Measurements from ENCODE around the gene LRRC19.
A peak's percentile ranks its signal among the peaks of the same experiment; 100 is the strongest.

Gene LRRC19

DNA sequence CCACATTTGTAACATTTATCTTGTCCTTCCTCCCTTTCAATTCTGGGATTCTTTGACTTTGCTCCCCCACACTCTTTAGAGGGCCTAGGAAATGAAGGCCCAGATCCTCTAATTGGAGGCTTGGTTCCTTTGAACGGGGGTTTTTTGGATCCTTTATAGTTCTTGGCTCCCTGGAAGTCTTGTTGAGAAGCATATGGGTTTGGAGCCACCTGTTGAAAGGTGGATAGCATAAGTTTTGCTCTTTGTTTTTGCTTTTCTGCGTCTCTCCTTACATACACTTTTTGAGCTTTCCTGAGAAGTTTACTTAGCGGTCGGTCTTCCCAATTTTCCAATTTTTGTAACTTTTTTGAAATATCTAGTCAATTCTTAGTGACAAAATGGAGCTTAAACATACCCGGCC, 31.5 kb downstream of the LRRC19 start:
- POLR2A ChIA-PET (ENCODE audit: low non-redundant PET) = no interaction called here
- no peak for DNase-seq (ENCODE audit: low spot score)

GRCh38 chr9:26971721-26972120, 33.8 kb downstream of the LRRC19 start:
- no peak for DNase-seq (ENCODE audit: low spot score)
- ChIA-PET CTCF (no interaction called here), POLR2A (ENCODE audit: low non-redundant PET) (no interaction called here)
- no peak overlapping the region for H3K27ac ChIP-seq
- TF ChIP-seq, protein P1, sequence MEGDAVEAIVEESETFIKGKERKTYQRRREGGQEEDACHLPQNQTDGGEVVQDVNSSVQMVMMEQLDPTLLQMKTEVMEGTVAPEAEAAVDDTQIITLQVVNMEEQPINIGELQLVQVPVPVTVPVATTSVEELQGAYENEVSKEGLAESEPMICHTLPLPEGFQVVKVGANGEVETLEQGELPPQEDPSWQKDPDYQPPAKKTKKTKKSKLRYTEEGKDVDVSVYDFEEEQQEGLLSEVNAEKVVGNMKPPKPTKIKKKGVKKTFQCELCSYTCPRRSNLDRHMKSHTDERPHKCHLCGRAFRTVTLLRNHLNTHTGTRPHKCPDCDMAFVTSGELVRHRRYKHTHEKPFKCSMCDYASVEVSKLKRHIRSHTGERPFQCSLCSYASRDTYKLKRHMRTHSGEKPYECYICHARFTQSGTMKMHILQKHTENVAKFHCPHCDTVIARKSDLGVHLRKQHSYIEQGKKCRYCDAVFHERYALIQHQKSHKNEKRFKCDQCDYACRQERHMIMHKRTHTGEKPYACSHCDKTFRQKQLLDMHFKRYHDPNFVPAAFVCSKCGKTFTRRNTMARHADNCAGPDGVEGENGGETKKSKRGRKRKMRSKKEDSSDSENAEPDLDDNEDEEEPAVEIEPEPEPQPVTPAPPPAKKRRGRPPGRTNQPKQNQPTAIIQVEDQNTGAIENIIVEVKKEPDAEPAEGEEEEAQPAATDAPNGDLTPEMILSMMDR (conservative IDR thresholded peaks at IDR 0.05; ENCODE audit: low read depth) = no peak

More for the DNA sequence above, 31.5 kb downstream of the LRRC19 start:
- CTCF ChIA-PET = interaction anchor here (0.6 kb wide), 1 partner anchor 13 kb away, joined by 9 read pairs; no protein-coding TSS in a partner anchor
- TF ChIP-seq, protein P1 (conservative IDR thresholded peaks at IDR 0.05; ENCODE audit: low read depth) = no peak
- H3K27ac ChIP-seq = no peak overlapping the region

DNA sequence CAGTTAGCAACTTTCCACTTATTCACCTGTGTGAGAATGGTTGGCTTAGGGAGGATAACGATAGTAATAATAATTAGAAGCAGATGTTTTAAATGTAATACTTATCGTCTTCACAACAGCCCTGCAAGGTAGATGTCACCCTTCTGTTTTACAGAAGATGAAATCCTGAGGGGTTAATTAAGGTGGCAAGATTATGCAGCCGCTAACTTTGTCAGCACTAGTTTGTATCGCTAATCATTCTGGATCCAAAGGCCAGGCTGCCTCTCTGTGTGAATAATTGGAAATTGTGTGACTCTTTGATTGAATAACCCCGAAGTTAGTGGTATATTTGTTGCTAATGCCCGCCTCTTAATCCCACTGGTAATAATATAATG, 48.6 kb downstream of the LRRC19 start:
- DNase-seq (ENCODE audit: low spot score) = no peak
- CTCF ChIA-PET = no interaction called here
- POLR2A ChIA-PET (ENCODE audit: low non-redundant PET) = no interaction called here
- peak overlapping the region; percentile 85 for H3K27ac ChIP-seq
- TF ChIP-seq, protein P1 (conservative IDR thresholded peaks at IDR 0.05; ENCODE audit: low read depth) = no peak

- peak; percentile 99 for DNase-seq (ENCODE audit: low spot score)
- peak within 1 kb of the TSS; percentile 85 for H3K27ac ChIP-seq
- ChIA-PET CTCF (interaction anchor here (0.6 kb wide), 1 partner anchor 60 kb away, joined by 4 read pairs; no protein-coding TSS in a partner anchor), POLR2A (ENCODE audit: low non-redundant PET) (interaction anchor here (0.6 kb wide), 1 partner anchor 60 kb away, joined by 3 read pairs; no protein-coding TSS in a partner anchor)
- TF ChIP-seq, protein P1 (conservative IDR thresholded peaks at IDR 0.05; ENCODE audit: low read depth) = no peak
Measured at GRCh38 chr9:26955921-26956859, 49.3 kb downstream of the LRRC19 start, which contains the start of gene IFT74. TSS of gene IFT74 (plus strand) at chr9:26956412. CDS start at chr9:26961968, 5,556 bp downstream.

DNA sequence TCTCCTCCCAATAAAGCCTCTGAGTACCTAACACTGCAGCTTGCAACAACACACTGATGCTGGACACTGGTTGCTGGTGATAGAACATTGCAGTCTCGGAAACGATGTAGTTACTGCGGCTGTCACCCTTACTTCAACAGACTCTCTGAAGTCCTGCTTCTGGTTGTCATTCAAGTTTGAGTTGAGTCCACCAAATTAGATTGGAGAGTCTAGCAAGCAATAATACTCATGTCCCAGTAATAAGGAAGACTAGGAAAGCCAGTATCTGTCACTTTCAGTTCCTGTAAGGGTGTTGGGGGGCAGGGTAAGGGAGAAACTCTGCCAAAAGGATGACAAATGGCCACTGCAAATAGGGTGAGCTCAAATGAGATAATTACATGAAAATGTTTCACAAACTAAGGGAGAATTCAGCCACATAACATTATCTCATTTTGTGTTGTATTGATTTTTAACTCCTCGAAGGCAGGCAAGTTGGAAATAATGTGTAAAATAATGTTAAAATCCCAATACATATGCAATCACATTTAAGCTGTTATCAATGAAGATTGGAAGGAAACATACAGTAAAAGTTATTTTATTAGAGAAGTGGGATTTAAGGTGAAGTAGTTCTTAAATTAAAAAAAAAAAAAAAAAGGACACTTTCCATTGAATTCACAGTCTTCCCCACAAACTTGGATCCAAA, 50.1 kb downstream of the LRRC19 start:
- TF ChIP-seq, protein P1 (conservative IDR thresholded peaks at IDR 0.05; ENCODE audit: low read depth) = no peak
- DNase-seq (ENCODE audit: low spot score) = no peak
- ChIA-PET CTCF (interaction anchor here (0.6 kb wide), 1 partner anchor 61 kb away, joined by 4 read pairs; no protein-coding TSS in a partner anchor), POLR2A (ENCODE audit: low non-redundant PET) (interaction anchor here (0.6 kb wide), 1 partner anchor 59 kb away, joined by 3 read pairs; no protein-coding TSS in a partner anchor)
- no peak overlapping the region for H3K27ac ChIP-seq

DNA sequence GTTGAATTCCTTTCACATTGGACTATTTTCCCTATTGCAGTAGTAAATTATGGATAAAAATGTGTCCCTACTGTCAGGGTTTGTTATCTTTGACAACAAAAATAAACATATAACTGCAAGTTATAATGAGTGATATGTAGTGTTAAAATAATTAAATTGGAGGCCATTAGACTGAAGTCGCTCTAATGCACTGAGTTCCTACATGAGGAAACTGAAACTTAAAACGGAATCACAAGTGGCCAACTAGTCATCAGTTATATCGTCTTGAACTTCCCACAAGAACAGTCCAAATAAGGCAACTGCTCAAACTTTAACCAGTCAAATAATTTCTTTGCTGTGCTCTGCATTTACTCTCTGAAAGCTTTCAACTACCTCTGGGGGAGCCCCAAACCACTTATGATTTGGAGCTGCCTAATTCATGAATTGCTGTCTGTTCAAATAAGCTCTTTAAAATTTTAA, 51.4 kb downstream of the LRRC19 start:
- no peak overlapping the region for H3K27ac ChIP-seq
- ChIA-PET CTCF (no interaction called here), POLR2A (ENCODE audit: low non-redundant PET) (no interaction called here)

More for the DNA sequence above, 51.4 kb downstream of the LRRC19 start:
- DNase-seq (ENCODE audit: low spot score) = no peak
- TF ChIP-seq, protein P1 (conservative IDR thresholded peaks at IDR 0.05; ENCODE audit: low read depth) = no peak

Measured in RWPE1 (cell line).